ENCODE data around the gene FOXP1.

- TF ChIP-seq POLR2A (IDR thresholded peaks at IDR 0.05) (no peak), CTCF (IDR thresholded peaks at IDR 0.05) (no peak), POLR2AphosphoS5 (IDR thresholded peaks at IDR 0.05) (no peak), EP300 (IDR thresholded peaks at IDR 0.05) (no peak)
Observed at GRCh38 chr3:71051893-71052687, 531.4 kb downstream of the FOXP1 start.
